Thyroid gland (tissue), 4 donors: ENCODE results near the gene SHD.
"Not testable (repeated sequence)": the region's sequence is repeated elsewhere in the genome, so short reads cannot be mapped to it uniquely, and the experiment has no call there.

Experiments used
- POLR2A ChIP-seq, 2 donors: fragments of 450-650 bp; IDR thresholded peaks; one replicate each; pipeline ENCODE4 v1.6.1; 2017; ENCODE audit warnings: antibody characterized with exemption in 2 of 2, mild to moderate bottlenecking in 2 of 2, moderate library complexity in 1 of 2
- TF ChIP-seq, protein P1 (sequence below), 6 experiments: fragments of 200-600 bp in 3 of 6; fragments of 450-650 bp in 3 of 6; sonication (generic) in 3 of 6; IDR thresholded peaks; one replicate each; pipeline ENCODE4 v1.5.1; 2016 to 2019; ENCODE audit warnings: antibody characterized with exemption in 6 of 6, mild to moderate bottlenecking in 2 of 6, inconsistent platforms in 1 of 6, moderate library complexity in 1 of 6

DNA sequence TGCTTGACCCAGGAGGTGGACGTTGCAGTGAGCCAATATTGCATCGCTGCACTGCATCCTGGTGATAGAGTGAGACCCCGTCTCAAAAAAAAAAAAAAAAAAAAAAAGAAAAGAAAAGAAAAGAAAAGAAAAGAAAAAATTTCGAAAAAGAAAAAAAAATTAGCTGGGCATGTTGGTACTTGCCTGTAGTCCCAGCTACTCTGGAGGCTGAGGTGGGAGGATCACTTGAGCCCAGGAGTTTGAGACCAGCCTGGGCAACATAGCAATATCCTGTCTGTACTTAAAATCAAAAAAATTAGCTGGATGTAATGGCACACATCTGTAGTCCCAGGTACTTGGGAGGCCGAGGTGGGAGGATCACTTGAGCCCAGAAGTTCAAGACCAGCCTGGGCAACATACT lies 46.9 kb upstream of the SHD start:
- TF ChIP-seq, protein P1, sequence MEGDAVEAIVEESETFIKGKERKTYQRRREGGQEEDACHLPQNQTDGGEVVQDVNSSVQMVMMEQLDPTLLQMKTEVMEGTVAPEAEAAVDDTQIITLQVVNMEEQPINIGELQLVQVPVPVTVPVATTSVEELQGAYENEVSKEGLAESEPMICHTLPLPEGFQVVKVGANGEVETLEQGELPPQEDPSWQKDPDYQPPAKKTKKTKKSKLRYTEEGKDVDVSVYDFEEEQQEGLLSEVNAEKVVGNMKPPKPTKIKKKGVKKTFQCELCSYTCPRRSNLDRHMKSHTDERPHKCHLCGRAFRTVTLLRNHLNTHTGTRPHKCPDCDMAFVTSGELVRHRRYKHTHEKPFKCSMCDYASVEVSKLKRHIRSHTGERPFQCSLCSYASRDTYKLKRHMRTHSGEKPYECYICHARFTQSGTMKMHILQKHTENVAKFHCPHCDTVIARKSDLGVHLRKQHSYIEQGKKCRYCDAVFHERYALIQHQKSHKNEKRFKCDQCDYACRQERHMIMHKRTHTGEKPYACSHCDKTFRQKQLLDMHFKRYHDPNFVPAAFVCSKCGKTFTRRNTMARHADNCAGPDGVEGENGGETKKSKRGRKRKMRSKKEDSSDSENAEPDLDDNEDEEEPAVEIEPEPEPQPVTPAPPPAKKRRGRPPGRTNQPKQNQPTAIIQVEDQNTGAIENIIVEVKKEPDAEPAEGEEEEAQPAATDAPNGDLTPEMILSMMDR (IDR thresholded peaks at IDR 0.05): not testable (repeated sequence)
- not testable (repeated sequence) for TF ChIP-seq POLR2A (IDR thresholded peaks at IDR 0.05)
